HPDE6-E6E7 (cell line): Measurements from ENCODE around the gene LAMC2.
"Not testable (repeated sequence)": the region's sequence is repeated elsewhere in the genome, so short reads cannot be mapped to it uniquely, and the experiment has no call there.

Source experiments
- DNase-seq: peaks from one replicate; pipeline ENCODE4 v3.0.0; 2011; ENCODE audit warnings: missing footprints; ENCODE audit errors: extremely low spot score

The LAMC2 gene

GRCh38 chr1:183238071-183238470 is 52.0 kb downstream of the LAMC2 start:
- DNase-seq = no peak

DNA sequence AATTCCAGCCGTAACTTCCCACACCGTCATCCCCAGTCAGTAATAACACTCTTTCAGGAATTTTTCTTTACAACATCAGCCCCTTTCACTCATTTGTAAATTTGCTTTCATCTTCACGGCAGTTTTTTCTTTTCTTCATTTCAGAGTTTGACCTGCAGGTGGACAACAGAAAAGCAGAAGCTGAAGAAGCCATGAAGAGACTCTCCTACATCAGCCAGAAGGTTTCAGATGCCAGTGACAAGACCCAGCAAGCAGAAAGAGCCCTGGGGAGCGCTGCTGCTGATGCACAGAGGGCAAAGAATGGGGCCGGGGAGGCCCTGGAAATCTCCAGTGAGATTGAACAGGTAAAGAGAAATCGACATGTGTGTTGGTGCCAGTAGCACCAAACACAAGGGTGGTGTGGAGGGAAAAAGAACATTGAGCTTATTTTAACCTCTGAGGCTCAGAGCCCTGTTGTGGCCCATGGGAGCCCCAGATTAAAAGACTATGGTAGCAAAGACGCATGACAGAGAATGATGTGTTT is 53.2 kb downstream of the LAMC2 start:
- no peak for DNase-seq

DNA sequence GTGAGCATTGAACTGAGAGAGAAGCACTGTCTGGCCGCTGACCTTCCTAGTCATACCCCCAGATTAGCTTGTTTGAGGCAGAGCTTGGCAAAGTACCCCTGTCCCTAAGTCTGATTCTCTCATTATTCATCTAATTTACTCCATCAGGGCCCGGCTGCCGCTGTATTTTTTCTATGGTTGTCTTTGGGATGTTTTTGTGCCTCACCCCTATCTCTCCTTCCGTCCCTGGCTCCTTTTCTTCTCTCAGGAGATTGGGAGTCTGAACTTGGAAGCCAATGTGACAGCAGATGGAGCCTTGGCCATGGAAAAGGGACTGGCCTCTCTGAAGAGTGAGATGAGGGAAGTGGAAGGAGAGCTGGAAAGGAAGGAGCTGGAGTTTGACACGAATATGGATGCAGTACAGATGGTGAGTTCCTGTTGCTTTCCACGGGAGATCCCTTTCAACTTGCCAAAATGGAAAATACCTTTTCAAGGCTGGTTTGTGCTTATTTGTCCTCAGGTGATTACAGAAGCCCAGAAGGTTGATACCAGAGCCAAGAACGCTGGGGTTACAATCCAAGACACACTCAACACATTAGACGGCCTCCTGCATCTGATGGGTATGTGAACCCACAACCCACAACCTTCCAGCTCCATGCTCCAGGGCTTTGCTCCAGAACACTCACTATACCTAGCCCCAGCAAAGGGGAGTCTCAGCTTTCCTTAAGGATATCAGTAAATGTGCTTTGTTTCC is 53.9 kb downstream of the LAMC2 start:
- DNase-seq = no peak

GRCh38 chr1:183240526-183240825 is 54.4 kb downstream of the LAMC2 start:
- DNase-seq = no peak

DNA sequence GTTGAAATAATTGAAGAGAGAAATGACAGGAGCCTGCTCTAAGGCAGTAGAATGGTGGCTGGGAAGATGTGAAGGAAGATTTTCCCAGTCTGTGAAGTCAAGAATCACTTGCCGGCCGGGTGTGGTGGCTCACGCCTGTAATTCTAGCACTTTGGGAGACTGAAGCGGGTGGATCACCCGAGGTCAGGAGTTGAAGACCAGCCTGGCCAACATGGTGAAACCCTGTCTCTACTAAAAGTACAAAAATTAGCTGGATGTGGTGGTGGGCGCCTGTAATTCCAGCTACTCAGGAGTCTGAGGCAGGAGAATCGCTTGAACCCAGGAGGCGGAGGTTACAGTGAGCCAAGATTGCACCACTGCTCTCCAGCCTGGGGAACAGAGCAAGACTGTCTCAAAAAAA is 54.8 kb downstream of the LAMC2 start:
- not testable (repeated sequence) for DNase-seq

GRCh38 chr1:183241471-183241870 is 55.4 kb downstream of the LAMC2 start:
- no peak for DNase-seq

- DNase-seq = no peak
Measured at GRCh38 chr1:183242556-183242955, 56.5 kb downstream of the LAMC2 start.

GRCh38 chr1:183243161-183244050 is 57.3 kb downstream of the LAMC2 start:
- no peak for DNase-seq

DNA sequence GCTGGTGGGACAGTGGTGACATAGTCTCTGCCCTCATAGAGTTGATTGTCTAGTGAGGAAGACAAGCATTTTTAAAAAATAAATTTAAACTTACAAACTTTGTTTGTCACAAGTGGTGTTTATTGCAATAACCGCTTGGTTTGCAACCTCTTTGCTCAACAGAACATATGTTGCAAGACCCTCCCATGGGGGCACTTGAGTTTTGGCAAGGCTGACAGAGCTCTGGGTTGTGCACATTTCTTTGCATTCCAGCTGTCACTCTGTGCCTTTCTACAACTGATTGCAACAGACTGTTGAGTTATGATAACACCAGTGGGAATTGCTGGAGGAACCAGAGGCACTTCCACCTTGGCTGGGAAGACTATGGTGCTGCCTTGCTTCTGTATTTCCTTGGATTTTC is 58.4 kb downstream of the LAMC2 start:
- no peak for DNase-seq

DNA sequence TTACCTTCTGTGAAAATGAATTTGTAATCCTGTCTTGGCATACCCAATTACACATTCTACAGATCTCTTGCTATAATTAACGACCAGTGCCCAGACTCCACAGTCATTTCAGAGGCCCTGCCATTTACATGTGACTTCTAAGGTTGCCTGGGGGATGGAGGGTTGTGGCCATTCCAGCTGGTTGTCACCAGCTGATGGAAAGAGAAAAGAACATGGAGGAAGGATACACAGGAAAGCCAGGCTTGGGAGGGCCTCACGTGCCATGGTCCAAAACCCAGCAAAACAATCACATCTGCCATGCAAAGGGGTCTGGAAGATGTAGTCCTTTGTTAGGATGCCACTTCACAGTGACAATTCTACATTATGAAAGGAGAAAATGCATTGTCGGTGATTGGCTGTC is 59.3 kb downstream of the LAMC2 start:
- no peak for DNase-seq

DNA sequence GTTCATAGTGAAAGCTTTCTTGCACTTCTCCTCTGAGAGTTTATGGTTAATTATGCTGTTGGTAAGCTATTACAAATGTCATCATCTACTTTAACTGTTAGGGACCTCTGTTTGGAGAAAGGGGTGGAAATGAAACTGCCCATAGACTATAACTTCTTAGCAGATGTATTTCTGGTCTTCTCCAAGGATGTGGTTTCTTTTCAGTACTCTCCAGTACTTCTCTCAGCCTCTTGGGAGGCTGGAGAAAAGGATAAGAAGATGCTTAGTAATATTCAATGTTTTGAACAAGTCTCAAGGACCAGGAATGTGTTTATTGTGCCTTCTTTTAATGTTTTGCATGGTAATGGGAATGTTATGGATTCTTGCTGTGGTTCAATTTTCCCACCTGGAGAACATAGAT is 60.4 kb downstream of the LAMC2 start:
- DNase-seq = no peak

DNA sequence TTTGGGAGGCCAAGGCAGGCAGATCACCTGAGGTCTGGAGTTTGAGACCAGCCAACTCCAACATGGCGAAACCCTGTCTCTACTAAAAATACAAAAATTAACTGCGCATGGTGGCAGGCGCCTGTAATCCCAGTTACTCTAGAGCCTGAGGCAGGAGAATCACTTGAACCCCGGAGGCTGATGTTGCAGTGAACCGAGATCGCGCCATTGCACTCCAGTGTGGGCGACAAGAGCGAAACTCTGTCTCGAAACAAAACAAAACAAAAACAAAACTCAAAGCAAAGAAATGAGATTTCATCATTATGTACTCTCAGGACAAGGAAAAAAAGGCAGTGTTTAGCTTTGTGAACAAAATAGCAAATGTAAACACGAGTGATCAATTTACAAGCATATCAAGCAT is 61.0 kb downstream of the LAMC2 start:
- DNase-seq = no peak

DNA sequence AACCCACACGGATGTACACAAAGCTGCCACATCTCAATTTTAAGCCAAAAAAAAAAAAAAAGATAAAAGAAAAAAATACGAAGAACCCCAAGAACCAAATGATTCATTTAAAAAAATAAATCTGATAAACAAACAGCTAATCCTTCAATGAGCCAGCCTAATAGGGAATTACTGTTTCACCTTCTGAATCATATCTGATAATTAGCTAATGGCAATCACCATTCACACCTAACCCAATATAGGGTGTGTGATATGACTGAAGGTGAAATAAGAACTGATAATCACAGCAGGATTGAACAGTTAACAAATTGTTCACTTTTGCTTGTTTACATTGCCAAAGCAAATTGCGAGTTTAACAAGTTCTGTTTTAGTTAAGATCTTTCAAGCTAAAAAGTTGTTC is 61.4 kb downstream of the LAMC2 start:
- no peak for DNase-seq

DNA sequence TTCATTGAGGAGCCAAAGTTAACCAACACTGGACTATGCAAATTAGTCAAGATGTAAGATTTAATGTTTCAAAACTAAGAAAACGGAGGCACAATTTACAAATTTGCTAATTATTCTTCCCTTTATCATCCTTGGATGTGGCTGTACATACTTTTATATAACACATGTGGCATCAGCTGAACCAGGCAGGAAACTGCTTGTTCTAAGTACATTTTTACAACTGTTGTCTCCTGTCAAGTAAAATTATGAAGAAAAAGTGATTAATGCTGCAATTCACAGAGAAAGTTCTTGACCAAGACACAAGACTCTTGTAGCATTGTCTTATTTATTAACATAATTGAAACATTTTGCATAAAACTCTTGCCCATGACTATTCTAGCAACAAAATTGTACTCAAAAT is 61.9 kb downstream of the LAMC2 start:
- DNase-seq = no peak

DNA sequence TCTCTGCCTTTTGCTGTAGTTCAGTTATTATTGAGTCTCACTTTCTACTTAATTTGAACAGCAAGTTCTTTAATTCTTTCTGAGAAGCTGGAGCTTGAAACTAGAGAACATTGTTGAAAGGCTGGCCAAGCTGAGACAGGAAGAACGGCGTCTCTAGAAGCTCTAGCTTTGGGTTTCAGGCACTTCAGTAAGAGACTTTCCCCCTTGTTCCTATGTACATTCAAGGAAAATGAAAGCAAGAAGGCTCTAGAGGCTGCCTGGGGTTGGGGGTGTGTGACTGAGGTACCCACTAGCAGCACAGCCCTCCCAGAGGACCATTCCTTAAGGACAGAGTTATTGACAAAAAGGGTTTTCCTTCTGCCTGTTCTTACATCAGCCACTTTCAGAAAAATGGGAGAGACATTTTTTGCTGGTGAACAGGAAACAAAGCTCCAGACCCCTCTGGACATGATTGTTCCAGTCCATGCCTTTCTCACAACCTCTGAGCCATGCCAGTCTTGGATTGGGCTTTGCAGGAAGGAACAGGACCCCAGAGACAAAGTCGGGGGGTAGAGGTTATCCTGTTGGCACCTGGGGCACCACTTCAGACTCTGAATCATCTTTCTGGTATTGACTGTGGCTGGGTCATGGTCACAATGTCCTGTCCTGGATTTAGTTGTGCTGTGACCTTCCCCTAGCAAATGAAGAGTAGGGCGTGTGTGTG is 63.1 kb downstream of the LAMC2 start:
- DNase-seq = no peak

GRCh38 chr1:183249941-183250452 is 63.9 kb downstream of the LAMC2 start:
- DNase-seq = no peak

GRCh38 chr1:183251101-183251958 is 65.3 kb downstream of the LAMC2 start:
- no peak for DNase-seq

GRCh38 chr1:183251959-183252450 is 65.9 kb downstream of the LAMC2 start:
- DNase-seq = no peak

- DNase-seq = no peak
Measured at GRCh38 chr1:183255073-183255472, 69.0 kb downstream of the LAMC2 start.

GRCh38 chr1:183259924-183260323 is 73.9 kb downstream of the LAMC2 start:
- DNase-seq = no peak

DNA sequence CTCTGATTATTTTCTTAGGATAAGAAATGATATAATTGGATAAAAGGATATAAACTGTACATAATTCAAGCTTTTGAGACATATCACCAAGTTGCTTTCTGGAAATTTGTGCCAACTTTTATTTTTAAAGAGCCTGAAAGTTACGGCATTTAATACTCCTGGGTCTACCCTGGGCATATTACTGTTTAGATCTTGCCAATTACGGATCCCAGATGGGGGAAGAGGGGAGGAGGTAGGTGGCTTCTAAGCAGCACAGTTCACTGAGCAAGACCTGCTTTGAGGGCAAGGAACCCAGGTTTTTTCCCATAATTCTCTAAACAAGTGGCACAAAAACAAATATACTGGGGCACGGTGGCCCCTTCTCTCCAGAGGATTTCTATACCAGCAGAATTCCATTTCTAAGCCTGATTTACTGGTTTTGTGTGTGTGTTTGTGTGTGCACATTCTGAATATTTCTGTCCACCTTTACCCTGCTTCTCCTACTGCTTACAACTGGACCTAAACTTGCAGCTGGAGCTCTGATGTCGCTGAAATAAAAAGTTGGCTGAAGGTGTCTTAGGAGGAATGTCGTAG is 76.7 kb downstream of the LAMC2 start:
- no peak for DNase-seq
